HEK293T (cell line): ENCODE results near the gene DHRS13.

ENCODE experiments used
- CTCF ChIA-PET: fragments of 350-600 bp; formaldehyde crosslinking; extraction: SDS; loops from one replicate; lab custom pipeline; 2021; ENCODE audit warnings: antibody characterized with exemption, inconsistent platforms; lab: Yijun Ruan, JAX
- POLR2A ChIA-PET: fragments of 350-600 bp; formaldehyde crosslinking; extraction: SDS; loops from one replicate; lab custom pipeline; 2020; ENCODE audit warnings: antibody characterized with exemption, inconsistent platforms; lab: Yijun Ruan, JAX
- DNase-seq: peaks from one replicate; pipeline ENCODE4 v3.0.0; 2012; ENCODE audit warnings: mixed read lengths; ENCODE audit errors: extremely low spot score
- ARNT ChIP-seq: fragments of 450-650 bp; IDR thresholded peaks from 2 replicates; pipeline ENCODE4 v1.6.1; 2017; ENCODE audit warnings: mild to moderate bottlenecking
- BHLHE40 ChIP-seq: fragments of 450-650 bp; IDR thresholded peaks from 2 replicates; pipeline ENCODE4 v1.6.1; 2016; ENCODE audit warnings: mild to moderate bottlenecking, moderate library complexity, borderline replicate concordance
- CTBP1 ChIP-seq: fragments of 450-650 bp; IDR thresholded peaks from 2 replicates; pipeline ENCODE4 v1.6.1; 2016; ENCODE audit warnings: borderline replicate concordance
- ELF4 ChIP-seq: fragments of 450-650 bp; IDR thresholded peaks from 2 replicates; pipeline ENCODE4 v1.6.1; 2017; ENCODE audit warnings: antibody characterized with exemption
- FOXA1 ChIP-seq: fragments of 450-650 bp; IDR thresholded peaks from 2 replicates; pipeline ENCODE4 v1.6.1; 2016; ENCODE audit warnings: mild to moderate bottlenecking
- FOXK2 ChIP-seq: fragments of 450-650 bp; IDR thresholded peaks from 2 replicates; pipeline ENCODE4 v1.6.1; 2016; ENCODE audit warnings: mild to moderate bottlenecking
- FOXM1 ChIP-seq: fragments of 450-650 bp; IDR thresholded peaks from 2 replicates; pipeline ENCODE4 v1.6.1; 2017; ENCODE audit warnings: mild to moderate bottlenecking, borderline replicate concordance
- HDGF ChIP-seq: fragments of 450-650 bp; IDR thresholded peaks from 2 replicates; pipeline ENCODE4 v1.6.1; 2017; ENCODE audit warnings: antibody characterized with exemption, borderline replicate concordance
- L3MBTL2 ChIP-seq: fragments of 450-650 bp; conservative IDR thresholded peaks from 2 replicates; pipeline ENCODE4 v1.6.1; 2016; ENCODE audit warnings: mild to moderate bottlenecking
- LEF1 ChIP-seq: fragments of 450-650 bp; IDR thresholded peaks from 2 replicates; pipeline ENCODE4 v1.6.1; 2017; ENCODE audit warnings: mild to moderate bottlenecking, borderline replicate concordance
- NFRKB ChIP-seq: fragments of 450-650 bp; IDR thresholded peaks from 2 replicates; pipeline ENCODE4 v1.6.1; 2016; ENCODE audit warnings: mild to moderate bottlenecking, moderate library complexity
- SP1 ChIP-seq: fragments of 450-650 bp; IDR thresholded peaks from 2 replicates; pipeline ENCODE4 v1.6.1; 2017
- SUZ12 ChIP-seq: fragments of 450-650 bp; IDR thresholded peaks from 2 replicates; pipeline ENCODE4 v1.6.1; 2016; ENCODE audit warnings: mild to moderate bottlenecking
- TARDBP ChIP-seq: fragments of 450-650 bp; IDR thresholded peaks from 2 replicates; pipeline ENCODE4 v1.6.1; 2016
- ZNF384 ChIP-seq: fragments of 450-650 bp; IDR thresholded peaks from 2 replicates; pipeline ENCODE4 v1.6.1; 2016
- TF ChIP-seq, protein P1 (sequence below): fragments of 450-650 bp; IDR thresholded peaks from 2 replicates; pipeline ENCODE4 v1.6.1; 2016

DHRS13 gene, protein sequence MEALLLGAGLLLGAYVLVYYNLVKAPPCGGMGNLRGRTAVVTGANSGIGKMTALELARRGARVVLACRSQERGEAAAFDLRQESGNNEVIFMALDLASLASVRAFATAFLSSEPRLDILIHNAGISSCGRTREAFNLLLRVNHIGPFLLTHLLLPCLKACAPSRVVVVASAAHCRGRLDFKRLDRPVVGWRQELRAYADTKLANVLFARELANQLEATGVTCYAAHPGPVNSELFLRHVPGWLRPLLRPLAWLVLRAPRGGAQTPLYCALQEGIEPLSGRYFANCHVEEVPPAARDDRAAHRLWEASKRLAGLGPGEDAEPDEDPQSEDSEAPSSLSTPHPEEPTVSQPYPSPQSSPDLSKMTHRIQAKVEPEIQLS

DNA sequence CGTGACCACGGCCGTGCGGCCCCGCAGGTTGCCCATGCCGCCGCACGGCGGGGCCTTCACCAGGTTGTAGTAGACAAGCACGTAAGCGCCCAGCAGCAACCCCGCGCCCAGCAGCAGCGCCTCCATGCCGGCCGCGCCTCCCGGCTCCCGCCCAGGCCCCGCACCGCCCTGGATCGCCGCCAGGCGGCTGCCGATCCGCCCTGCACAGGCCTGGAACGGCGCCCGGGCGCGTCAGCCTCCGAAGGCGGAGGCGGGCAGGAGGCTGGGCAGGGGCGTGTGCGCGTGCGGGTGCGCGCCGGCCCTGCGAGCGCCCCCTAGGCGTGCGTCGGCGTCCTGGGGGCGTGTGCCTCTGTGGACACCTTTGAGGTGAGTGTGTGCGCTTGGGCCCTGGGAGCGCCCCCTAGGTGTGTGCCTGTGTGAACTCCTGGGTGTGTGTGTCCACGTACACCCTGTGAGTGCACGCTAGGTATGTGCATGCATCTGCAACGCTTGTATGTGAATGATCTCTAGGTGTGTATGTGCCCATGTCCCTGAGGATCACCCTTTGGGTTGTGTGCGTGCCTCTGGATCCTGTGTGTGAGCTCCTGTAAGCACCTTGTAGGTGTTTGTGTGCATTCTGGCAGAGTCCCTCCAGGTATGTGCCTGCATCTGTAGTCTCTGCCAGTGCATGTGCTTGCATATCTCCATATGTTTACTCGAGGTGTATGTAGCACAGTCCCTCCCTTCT lies at the start of gene DHRS13:
TSS of gene DHRS13 (minus strand) at position 261 of the 727 bp plus-strand sequence. CDS start at position 126, 135 bp downstream.
- TF ChIP-seq, protein P1, sequence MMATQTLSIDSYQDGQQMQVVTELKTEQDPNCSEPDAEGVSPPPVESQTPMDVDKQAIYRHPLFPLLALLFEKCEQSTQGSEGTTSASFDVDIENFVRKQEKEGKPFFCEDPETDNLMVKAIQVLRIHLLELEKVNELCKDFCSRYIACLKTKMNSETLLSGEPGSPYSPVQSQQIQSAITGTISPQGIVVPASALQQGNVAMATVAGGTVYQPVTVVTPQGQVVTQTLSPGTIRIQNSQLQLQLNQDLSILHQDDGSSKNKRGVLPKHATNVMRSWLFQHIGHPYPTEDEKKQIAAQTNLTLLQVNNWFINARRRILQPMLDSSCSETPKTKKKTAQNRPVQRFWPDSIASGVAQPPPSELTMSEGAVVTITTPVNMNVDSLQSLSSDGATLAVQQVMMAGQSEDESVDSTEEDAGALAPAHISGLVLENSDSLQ: no peak
- peak; percentile 67; the same call in 1 of the 2 replicates for TF ChIP-seq ARNT
- ChIA-PET CTCF (interaction anchor here (0.6 to 1.7 kb wide), 9 partner anchors 9 to 182 kb away, joined by 3 to 9 read pairs (median 4); partner anchors contain the start of gene TLCD1), POLR2A (interaction anchor here (0.9 to 3.4 kb wide), 4 partner anchors 11 to 183 kb away, joined by 3 to 9 read pairs (median 5); partner anchors contain the start of gene RPL23A)
- DNase-seq: peak; percentile 88

DNA sequence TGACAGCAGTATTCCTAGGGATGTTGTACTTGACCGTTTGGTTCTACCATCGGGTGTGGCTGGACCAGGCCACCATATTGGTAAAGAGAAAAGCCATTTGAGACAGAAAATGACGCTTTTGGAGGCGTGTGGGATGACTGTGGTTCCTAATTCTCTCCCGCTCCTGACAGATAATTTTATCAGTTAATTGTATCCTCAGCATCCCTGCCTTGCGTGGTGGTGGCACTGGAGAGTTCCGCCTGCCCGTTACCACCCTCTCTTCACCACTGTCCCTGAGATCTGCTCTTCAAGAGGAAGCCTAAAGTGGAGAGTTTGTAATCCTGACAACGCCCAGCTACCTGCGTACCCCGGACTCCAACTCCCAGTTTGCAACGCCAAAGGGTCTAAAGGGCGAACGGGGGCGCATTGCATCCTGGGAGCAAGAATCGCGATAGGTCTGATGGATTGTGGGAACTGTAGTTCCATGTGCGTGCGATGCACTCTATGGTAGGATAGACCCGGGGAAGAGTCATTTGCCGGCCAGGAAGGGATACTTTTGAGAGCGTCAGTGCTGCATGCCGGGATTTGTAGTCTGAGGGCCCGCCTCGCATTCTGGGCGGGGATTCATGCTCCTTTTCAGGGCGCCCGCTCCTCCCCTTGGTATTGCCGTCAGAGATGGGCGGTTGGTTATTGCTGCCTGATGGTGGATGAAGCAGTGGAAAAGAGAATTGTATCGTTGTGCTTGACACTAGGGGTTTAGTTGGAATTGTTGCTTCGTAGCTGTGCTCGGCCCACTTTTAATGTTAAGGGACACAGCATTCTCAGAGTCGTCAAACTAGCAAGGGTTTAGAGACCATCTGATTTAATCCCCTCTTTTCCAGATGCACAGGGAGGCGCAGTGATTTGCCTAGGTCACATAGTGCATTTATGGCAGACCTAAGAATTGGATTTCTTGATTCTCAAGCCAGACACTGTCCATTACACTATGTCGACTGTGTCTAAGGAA lies 49.4 kb upstream of the DHRS13 start:
- DNase-seq: peak; percentile 82
- CTCF ChIA-PET: interaction anchor here (0.7 to 3.7 kb wide), 17 partner anchors 12 to 233 kb away, joined by 3 to 50 read pairs (median 5); partner anchors contain the start of genes NEK8 and RPL23A
- peak; percentile 91 for TF ChIP-seq ELF4
- peak; percentile 58; the same call in 1 of the 2 replicates for TF ChIP-seq L3MBTL2
- peak; percentile 22; the same call in 1 of the 2 replicates for TF ChIP-seq HDGF
- no peak for TF ChIP-seq ZNF384
- POLR2A ChIA-PET: interaction anchor here (0.6 to 3.5 kb wide), 46 partner anchors 10 to 617 kb away, joined by 3 to 61 read pairs (median 4); partner anchors contain the start of genes BLTP2, FAM222B, FLOT2 and IFT20

DNA sequence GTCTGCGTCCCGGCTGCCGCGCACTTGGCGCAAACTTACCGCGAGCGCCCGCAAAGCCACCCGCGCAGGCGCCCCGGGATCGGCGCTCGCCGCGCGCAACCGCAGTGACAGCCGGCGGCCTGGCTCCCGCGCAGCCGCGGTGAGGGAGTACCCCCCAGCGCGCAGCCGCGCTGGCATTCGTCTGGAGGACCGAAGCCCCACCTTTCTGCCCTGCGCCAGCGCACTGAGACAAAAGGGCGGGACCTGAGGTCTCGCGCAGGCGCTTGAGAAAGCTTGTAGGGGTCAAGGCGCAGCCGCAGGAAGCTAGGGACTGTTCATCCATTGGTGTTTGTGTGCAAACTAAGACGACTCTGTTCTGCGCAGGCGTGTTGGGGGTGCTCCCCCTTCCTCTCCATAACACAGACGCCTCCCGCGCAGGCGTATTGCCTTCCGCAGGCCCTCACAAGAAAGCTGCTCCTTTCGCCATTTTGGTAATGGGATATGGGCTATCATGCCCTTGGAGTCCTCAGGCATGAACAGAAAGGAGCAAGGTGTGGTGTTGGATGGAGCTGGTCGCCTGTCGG lies 48.6 kb upstream of the DHRS13 start, which contains the start of gene PHF12:
TSS of gene PHF12 (minus strand) at position 91 of the 563 bp plus-strand sequence. CDS start 558 bp downstream, outside the sequence.
- POLR2A ChIA-PET: interaction anchor here (0.6 to 3.5 kb wide), 48 partner anchors 11 to 616 kb away, joined by 3 to 61 read pairs (median 4); partner anchors contain the start of genes BLTP2, FAM222B, FLOT2 and IFT20
- TF ChIP-seq FOXM1: no peak
- no peak for TF ChIP-seq ZNF384
- TF ChIP-seq, protein P1: no peak
- no peak for TF ChIP-seq ELF4
- no peak for TF ChIP-seq SUZ12
- TF ChIP-seq L3MBTL2: no peak
- TF ChIP-seq FOXA1: no peak
- TF ChIP-seq CTBP1: no peak
- TF ChIP-seq SP1: no peak
- no peak for TF ChIP-seq HDGF
- TF ChIP-seq ARNT: no peak
- TF ChIP-seq LEF1: no peak
- peak; percentile 92 for DNase-seq
- CTCF ChIA-PET: interaction anchor here (0.9 to 3.7 kb wide), 8 partner anchors 12 to 224 kb away, joined by 3 to 50 read pairs (median 6); partner anchors contain the start of gene NEK8

DNA sequence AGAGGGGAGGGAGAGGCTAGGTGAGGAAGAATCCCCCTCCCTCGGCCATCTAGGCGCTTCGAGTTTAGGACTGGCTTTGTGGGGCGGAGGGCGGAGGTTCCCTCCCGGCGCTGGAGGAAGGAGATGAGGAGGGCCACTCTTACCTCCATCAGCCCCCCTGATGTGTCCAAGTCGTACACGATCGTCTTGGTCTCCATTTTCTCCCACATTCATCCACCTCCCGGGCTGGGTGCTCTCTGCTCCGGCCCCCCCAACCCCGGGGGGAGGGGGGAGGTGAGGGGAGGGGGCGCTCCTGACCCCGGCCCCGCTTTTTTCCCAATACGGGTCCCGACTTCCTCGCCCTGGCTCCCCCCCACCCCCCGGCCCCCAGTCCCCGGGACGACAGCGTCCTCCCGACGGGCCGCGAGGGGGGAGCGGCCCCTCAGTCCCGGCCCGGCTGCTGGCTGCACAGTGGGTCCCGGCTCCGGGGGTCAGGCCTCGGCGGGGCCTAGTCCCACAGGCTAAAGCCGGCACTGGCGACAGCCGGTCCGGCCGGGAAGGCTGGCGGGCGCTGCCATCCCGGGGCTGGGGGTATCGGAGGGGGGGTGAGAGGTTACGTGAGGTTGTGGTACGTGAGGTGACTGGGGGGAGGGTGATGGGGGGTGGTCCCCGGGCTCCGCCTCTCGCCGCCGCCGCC lies 48.0 kb upstream of the DHRS13 start:
- no peak for DNase-seq
- ChIA-PET CTCF (interaction anchor here (0.9 to 3.7 kb wide), 8 partner anchors 13 to 223 kb away, joined by 3 to 50 read pairs (median 6); partner anchors contain the start of gene NEK8), POLR2A (interaction anchor here (0.6 to 3.5 kb wide), 42 partner anchors 8 to 306 kb away, joined by 3 to 61 read pairs (median 5); partner anchors contain the start of genes BLTP2, DHRS13, FAM222B and FLOT2)
- TF ChIP-seq ZNF384 (no peak), BHLHE40 (no peak), FOXM1 (no peak), SUZ12 (no peak), ELF4 (no peak), L3MBTL2 (no peak), CTBP1 (no peak), FOXK2 (no peak), HDGF (no peak), SP1 (no peak)

DNA sequence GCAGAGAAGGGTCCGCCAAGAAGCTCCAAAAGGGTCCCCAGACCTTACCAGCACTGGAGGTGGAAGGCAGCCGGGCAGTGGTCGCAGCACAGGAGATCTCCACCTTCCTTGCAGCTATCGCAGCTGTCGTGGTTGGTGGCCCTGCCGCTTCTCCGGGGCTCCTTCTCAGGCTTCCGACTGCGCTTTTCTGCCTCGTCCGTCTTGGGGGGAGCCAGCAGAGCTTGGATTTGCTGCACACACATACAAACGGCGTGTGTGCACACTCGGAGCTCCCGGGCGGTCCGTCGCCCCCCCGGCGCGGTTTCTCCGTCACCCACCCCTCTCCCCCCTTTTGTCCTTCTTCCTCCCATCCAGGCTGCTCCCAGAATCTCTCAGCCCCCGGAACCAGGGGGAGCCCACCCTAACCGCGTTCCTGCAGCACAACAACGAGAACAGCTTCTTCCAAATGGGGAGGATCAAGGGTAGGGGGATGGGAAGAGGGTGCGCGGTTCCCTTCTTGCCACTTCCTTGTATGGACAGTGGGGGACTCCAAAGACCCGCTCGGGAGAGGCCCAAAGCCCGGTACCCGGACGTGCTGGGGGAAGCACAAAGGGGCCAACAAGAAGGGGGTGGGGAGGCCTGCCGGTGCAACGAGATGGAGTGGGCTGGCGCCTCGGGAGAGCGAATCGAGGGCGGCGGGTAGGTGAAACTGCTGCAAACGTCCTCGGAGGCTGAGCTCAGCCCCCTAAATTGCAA lies 47.3 kb upstream of the DHRS13 start:
- DNase-seq: no peak
- CTCF ChIA-PET: interaction anchor here (0.9 to 1.6 kb wide), 8 partner anchors 13 to 303 kb away, joined by 3 to 8 read pairs (median 3); no protein-coding TSS in a partner anchor
- TF ChIP-seq ARNT (no peak), FOXM1 (no peak), SUZ12 (no peak), SP1 (no peak), NFRKB (no peak), L3MBTL2 (no peak), HDGF (no peak), FOXA1 (no peak), CTBP1 (no peak), ELF4 (no peak), LEF1 (no peak), FOXK2 (no peak), BHLHE40 (no peak), TARDBP (no peak), ZNF384 (no peak)
- TF ChIP-seq, protein P1: no peak

More for the DNA sequence above, 47.3 kb upstream of the DHRS13 start:
- POLR2A ChIA-PET: interaction anchor here (0.9 to 3.5 kb wide), 20 partner anchors 9 to 641 kb away, joined by 3 to 22 read pairs (median 5); partner anchors contain the start of genes BLTP2, DHRS13, FAM222B and FLOT2
